Aorta (tissue), 5 donors: Measurements from ENCODE around the gene ATG7. TPM values are rescaled to one million over a fixed set of nuclear protein-coding genes. Genes with fewer than 3 reads are reported as not detected.

ENCODE experiments used
- ATAC-seq: fragments of 200-7000 bp; cut with Tn5 transposase; one replicate; pipeline ENCODE4 v1.9.1; 2022; ENCODE audit warnings: moderate library complexity; ENCODE audit not compliant: low FRiP score
- DNase-seq, 2 donors: peaks; one replicate each; pipeline ENCODE4 v3.0.0-alpha.2; 2020
- H3K27ac ChIP-seq, 2 donors: one replicate each; pipeline ENCODE4 v1.5.1; 2013; ENCODE audit warnings: low read length in 2 of 2, mild to moderate bottlenecking in 2 of 2, moderate library complexity in 2 of 2, control low read depth in 1 of 2, inconsistent platforms in 1 of 2, low read depth in 1 of 2
- H3K27me3 ChIP-seq, 2 donors: one replicate each; pipeline ENCODE4 v1.6.1; 2013; ENCODE audit warnings: control low read depth in 1 of 2, low read length in 1 of 2, mild to moderate bottlenecking in 1 of 2, moderate library complexity in 1 of 2; ENCODE audit not compliant: insufficient read depth in 2 of 2, control insufficient read depth in 1 of 2
- H3K36me3 ChIP-seq, 2 donors: one replicate each; pipeline ENCODE4 v1.6.1; 2013; ENCODE audit warnings: control low read depth in 1 of 2, low read length in 1 of 2, mild to moderate bottlenecking in 1 of 2; ENCODE audit not compliant: insufficient read depth in 2 of 2, control insufficient read depth in 1 of 2
- H3K4me1 ChIP-seq, 2 donors: one replicate each; pipeline ENCODE4 v1.6.1; 2013; ENCODE audit warnings: low read length in 2 of 2, control low read depth in 1 of 2, mild to moderate bottlenecking in 1 of 2, moderate library complexity in 1 of 2; ENCODE audit not compliant: insufficient read depth in 2 of 2, control insufficient read depth in 1 of 2
- H3K4me3 ChIP-seq, 2 donors: one replicate each; pipeline ENCODE4 v1.5.1; 2013; ENCODE audit warnings: low read length in 2 of 2, control low read depth in 1 of 2, mild to moderate bottlenecking in 1 of 2
- H3K9me3 ChIP-seq: one replicate; pipeline ENCODE4 v1.6.1; 2013; ENCODE audit warnings: mild to moderate bottlenecking, low read length; ENCODE audit not compliant: control insufficient read depth
- WGBS, 2 donors: extraction: QIAGEN DNeasy Blood & Tissue Kit; methylation state at CpG; one replicate each; pipeline ENCODE4 v1.1.7; 2013; 5-methylcytosine and 5-hydroxymethylcytosine counted together
- intact Hi-C, 2 donors: fragments of 100-400 bp; cut with DNase I; formaldehyde crosslinking; loops; one replicate each; pipeline versions ENCODE4 v1.14.2 to v1.15.0; 2022
- long read RNA-seq, 2 donors: library from polyadenylated mRNA; unstranded; transcript quantifications; one replicate each; pipeline ENCODE4 v2.0.0, GENCODE V29; 2020 to 2021
- polyA plus RNA-seq, 2 donors: library from polyadenylated mRNA; stranded (reverse); fragments of 200-250 nt; gene quantifications; one replicate each; pipeline ENCODE4 v1.2.3, GENCODE V29; 2013
- total RNA-seq, 2 donors: library from RNA; stranded (reverse); fragmentation: NEBNext Ultra II Directional; extraction: Animal tissue kit (Norgen Biotek cat#: 25700); gene quantifications; one replicate each; pipeline ENCODE4 v1.2.1, GENCODE V29; 2021
- donor health status: healthy with polysubstance abuse.
- donor health status: Bipolar disorder and iron deficiency.
- donor health status: DM: no; HTN: no; CAD: no.
- donor health status: DM: no; HTN: no; CAD: no.
- donor health status: DM: yes; HTN: yes; CAD: no.

The ATG7 gene, protein sequence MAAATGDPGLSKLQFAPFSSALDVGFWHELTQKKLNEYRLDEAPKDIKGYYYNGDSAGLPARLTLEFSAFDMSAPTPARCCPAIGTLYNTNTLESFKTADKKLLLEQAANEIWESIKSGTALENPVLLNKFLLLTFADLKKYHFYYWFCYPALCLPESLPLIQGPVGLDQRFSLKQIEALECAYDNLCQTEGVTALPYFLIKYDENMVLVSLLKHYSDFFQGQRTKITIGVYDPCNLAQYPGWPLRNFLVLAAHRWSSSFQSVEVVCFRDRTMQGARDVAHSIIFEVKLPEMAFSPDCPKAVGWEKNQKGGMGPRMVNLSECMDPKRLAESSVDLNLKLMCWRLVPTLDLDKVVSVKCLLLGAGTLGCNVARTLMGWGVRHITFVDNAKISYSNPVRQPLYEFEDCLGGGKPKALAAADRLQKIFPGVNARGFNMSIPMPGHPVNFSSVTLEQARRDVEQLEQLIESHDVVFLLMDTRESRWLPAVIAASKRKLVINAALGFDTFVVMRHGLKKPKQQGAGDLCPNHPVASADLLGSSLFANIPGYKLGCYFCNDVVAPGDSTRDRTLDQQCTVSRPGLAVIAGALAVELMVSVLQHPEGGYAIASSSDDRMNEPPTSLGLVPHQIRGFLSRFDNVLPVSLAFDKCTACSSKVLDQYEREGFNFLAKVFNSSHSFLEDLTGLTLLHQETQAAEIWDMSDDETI
- total RNA-seq (10 to 100 TPM; 46.1 to 84.1 TPM), polyA plus RNA-seq (10 to 100 TPM in 1 of 2 donors, 1 to 10 TPM in 1; 5.1 to 12.0 TPM)
- long read RNA-seq, donor 1, full-length matches to known transcripts: 23 of 97 reads
- long read RNA-seq, donor 1, partial matches to known transcripts: 5 of 97 reads
- long read RNA-seq, donor 1, other reads (novel, unspliced or antisense): 69 of 97 reads
- long read RNA-seq, donor 2, full-length matches to known transcripts: 2 of 76 reads
- long read RNA-seq, donor 2, partial matches to known transcripts: 7 of 76 reads
- long read RNA-seq, donor 2, other reads (novel, unspliced or antisense): 67 of 76 reads

DNA sequence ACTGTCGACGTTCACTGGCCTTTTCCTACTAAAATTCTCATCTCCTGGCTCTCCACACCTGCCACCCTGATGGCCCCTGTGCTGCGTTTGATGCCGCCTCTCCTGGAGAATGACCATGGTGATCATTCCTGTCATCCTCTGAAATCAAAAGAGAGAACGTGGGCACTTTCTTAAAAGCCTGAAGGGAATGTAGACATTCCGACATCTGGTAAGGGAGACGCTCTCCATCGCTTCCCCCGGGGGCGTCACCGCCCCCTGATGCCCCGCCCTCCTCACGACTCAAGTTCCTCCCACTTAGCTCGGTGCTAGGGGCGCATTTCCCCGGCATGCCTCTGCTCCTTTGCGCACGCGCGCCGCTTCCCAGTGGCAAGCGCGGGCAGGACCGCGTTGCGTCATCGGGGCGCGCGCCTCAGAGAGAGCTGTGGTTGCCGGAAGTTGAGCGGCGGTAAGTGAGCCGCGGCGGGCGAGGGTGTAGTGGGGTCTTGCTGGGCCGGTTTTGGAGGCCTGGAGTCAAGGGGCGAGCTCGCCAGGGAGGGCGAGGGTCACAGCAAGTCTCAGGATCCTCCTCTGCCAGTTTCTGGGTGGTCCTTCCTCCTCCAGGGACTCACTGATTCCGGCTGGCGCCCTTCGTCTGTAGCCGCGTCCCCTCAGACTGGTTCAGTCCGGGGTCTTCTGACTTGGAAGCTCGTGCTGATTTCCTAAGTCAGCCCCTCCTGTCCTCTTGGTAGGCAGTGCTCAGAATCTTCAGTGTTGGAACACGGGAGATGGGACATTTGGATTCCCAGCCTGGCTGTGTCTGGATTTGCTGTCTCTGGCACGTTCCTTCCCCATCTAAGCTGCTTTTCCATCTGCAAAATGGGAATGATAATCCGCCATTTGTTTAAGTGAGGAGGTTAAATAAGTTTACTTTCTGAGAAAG is at the start of gene ATG7:
ATG7 (plus strand) TSS at position 412 of the 919 bp plus-strand sequence. CDS start 26,299 bp downstream, outside the sequence.
- Histone ChIP-seq H3K9me3 (no peaks in the 10 kb centered on the region), H3K36me3 (peaks cover 0 to 2% of the 10 kb centered on the region in 2 donors), H3K4me3 (peak within 1 kb of the TSS; percentile 76 to 89), H3K4me1 (peaks cover 0 to 2% of the 10 kb centered on the region in 2 donors), H3K27me3 (no peaks in the 10 kb centered on the region), H3K27ac (peak within 1 kb of the TSS in 1 of 2 donors; percentile 71)
- DNase-seq (peak; percentile 99), ATAC-seq (peak; percentile 99)
- intact Hi-C loops: loop anchor here in 1 of 2 donors (2.0 kb wide), 1 partner anchor 17 kb away; no protein-coding TSS in a partner anchor
- 1% methylated on average over 50 to 51 of the region's 51 CpGs for WGBS, 2 donors

DNA sequence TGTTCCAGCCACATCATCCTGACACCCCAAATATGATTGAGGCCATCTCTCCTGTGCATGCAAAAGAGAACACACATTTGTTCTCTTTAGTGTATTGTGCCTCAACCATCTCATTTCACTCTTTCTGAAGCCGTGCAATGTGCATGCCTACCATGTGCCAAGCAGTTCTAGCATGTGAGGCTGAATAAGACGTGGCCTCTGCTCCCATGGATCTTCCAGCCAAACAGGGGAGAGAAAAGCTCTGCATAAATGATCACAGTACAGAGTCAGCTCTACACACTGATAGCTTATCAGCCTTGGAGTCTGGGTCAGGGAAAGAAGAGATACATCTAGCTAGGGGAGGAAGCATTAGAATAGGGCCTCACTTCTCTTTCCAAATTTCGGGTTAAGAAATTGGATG is 48.2 kb upstream of the ATG7 start:
- WGBS, 2 donors: 88 to 89% methylated on average over 3 of the region's 3 CpGs
- no peak for DNase-seq
- no peaks in the 10 kb centered on the region for H3K9me3 ChIP-seq
- no peaks in the 10 kb centered on the region for H3K27me3 ChIP-seq
- H3K4me3 ChIP-seq: no peak overlapping the region
- H3K36me3 ChIP-seq: no peaks in the 10 kb centered on the region
- no peak overlapping the region for H3K27ac ChIP-seq
- H3K4me1 ChIP-seq: no peaks in the 10 kb centered on the region
- intact Hi-C loops: no loop called here
- no peak for ATAC-seq

GRCh38 chr3:11224870-11225229 is 47.3 kb upstream of the ATG7 start:
- H3K36me3 ChIP-seq: no peaks in the 10 kb centered on the region
- no peaks in the 10 kb centered on the region for H3K9me3 ChIP-seq
- no peak overlapping the region for H3K4me3 ChIP-seq
- no peaks in the 10 kb centered on the region for H3K4me1 ChIP-seq
- intact Hi-C loops: no loop called here
- peak overlapping the region in 1 of 2 donors; percentile 35 for H3K27ac ChIP-seq
- no peaks in the 10 kb centered on the region for H3K27me3 ChIP-seq
- peak in 1 of 2 donors; percentile 51 for DNase-seq
- ATAC-seq: no peak
- WGBS, 2 donors: 86 to 89% methylated on average over 3 of the region's 3 CpGs

GRCh38 chr3:11226042-11226370 is 46.2 kb upstream of the ATG7 start:
- no peaks in the 10 kb centered on the region for H3K27me3 ChIP-seq
- H3K4me1 ChIP-seq: peaks cover 0 to 2% of the 10 kb centered on the region in 2 donors
- intact Hi-C loops: no loop called here
- no peaks in the 10 kb centered on the region for H3K36me3 ChIP-seq
- no peak for DNase-seq
- H3K4me3 ChIP-seq: no peak overlapping the region
- H3K9me3 ChIP-seq: no peaks in the 10 kb centered on the region
- 59 to 65% methylated on average over 6 of the region's 6 CpGs for WGBS, 2 donors
- peak overlapping the region; percentile 30 to 47 for H3K27ac ChIP-seq
- no peak for ATAC-seq

- H3K36me3 ChIP-seq: no peaks in the 10 kb centered on the region
- 77 to 87% methylated on average over 4 of the region's 4 CpGs for WGBS, 2 donors
- peaks cover 0 to 2% of the 10 kb centered on the region in 2 donors for H3K4me1 ChIP-seq
- H3K27me3 ChIP-seq: no peaks in the 10 kb centered on the region
- intact Hi-C loops: no loop called here
- no peak overlapping the region for H3K4me3 ChIP-seq
- H3K9me3 ChIP-seq: no peaks in the 10 kb centered on the region
- no peak overlapping the region for H3K27ac ChIP-seq
- DNase-seq (no peak), ATAC-seq (no peak)
Measured at GRCh38 chr3:11228041-11228440, 44.2 kb upstream of the ATG7 start.

DNA sequence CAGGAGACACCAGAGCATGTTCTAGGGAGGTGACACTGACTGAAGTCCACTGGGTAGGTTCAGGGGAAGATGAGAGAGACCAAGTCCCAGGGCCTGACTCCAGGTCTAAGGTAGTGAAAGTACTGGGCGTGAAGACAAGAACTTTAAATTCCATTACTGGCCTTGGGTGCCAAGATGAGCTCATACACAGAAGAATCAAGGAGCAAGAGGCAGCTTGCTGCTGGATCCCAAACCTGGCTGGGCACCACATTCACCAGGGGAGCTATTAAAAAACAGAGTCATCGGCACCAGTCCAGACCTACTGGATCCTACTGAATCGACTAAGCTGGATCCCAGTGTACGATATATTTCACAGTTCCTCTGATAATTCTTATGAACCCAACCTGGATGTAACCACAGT is 42.1 kb upstream of the ATG7 start:
- Histone ChIP-seq H3K27ac (peak overlapping the region in 1 of 2 donors; percentile 78), H3K4me1 (peaks cover 0 to 2% of the 10 kb centered on the region in 2 donors), H3K9me3 (no peaks in the 10 kb centered on the region), H3K4me3 (no peak overlapping the region), H3K36me3 (peaks cover 0 to 2% of the 10 kb centered on the region in 2 donors), H3K27me3 (no peaks in the 10 kb centered on the region)
- WGBS, 2 donors: 5 to 10% methylated on average over 4 of the region's 4 CpGs
- intact Hi-C loops: loop anchor here in 1 of 2 donors (5.0 kb wide), 1 partner anchor 37 kb away; no protein-coding TSS in a partner anchor
- DNase-seq (no peak), ATAC-seq (no peak)

DNA sequence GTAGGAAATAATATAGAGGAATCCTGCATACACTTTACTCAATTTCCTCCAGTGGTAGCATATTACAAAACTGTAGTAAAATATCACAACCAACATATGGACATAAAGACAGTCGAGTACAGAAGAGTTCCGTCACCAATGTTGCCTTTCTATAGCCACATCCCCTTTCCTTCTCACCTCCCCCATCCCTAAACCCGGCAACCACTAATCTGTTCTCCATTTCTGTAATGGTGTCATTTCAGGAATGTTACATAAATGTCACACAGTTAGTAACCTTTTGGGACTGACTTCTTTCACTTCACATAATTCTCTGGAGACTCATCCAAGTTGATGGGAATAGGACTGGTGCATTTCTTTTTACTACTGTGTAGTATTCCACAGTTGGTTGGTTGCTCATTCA is 41.4 kb upstream of the ATG7 start:
- no peak overlapping the region for H3K27ac ChIP-seq
- no peak overlapping the region for H3K4me3 ChIP-seq
- no peaks in the 10 kb centered on the region for H3K27me3 ChIP-seq
- intact Hi-C loops: loop anchor here in 1 of 2 donors (5.0 kb wide), 1 partner anchor 36 kb away; no protein-coding TSS in a partner anchor
- no peak for DNase-seq
- peaks cover 0 to 2% of the 10 kb centered on the region in 2 donors for H3K36me3 ChIP-seq
- WGBS, 2 donors: 72 to 80% methylated on average over 3 of the region's 3 CpGs
- no peak for ATAC-seq
- no peaks in the 10 kb centered on the region for H3K9me3 ChIP-seq
- peaks cover 0 to 2% of the 10 kb centered on the region in 2 donors for H3K4me1 ChIP-seq

- peaks cover 0 to 4% of the 10 kb centered on the region in 2 donors for H3K4me1 ChIP-seq
- intact Hi-C loops: no loop called here
- no peaks in the 10 kb centered on the region for H3K9me3 ChIP-seq
- no peak for DNase-seq
- 78 to 82% methylated on average over 8 of the region's 8 CpGs for WGBS, 2 donors
- no peak overlapping the region for H3K4me3 ChIP-seq
- H3K36me3 ChIP-seq: peaks cover 0 to 2% of the 10 kb centered on the region in 2 donors
- no peak for ATAC-seq
- no peaks in the 10 kb centered on the region for H3K27me3 ChIP-seq
- H3K27ac ChIP-seq: no peak overlapping the region
Measured at GRCh38 chr3:11235385-11235784, 36.8 kb upstream of the ATG7 start.
